ENCODE measurements around the gene SLC22A3.
"Not testable (repeated sequence)": the region's sequence is repeated elsewhere in the genome, so short reads cannot be mapped to it uniquely, and the experiment has no call there.

Gene SLC22A3

GRCh38 chr6:160336200-160336599 is 12.0 kb upstream of the SLC22A3 start:
- DNase-seq: no peak

- DNase-seq: no peak
These were observed 10.9 kb upstream of the SLC22A3 start for GRCh38 chr6:160337301-160337700.

GRCh38 chr6:160337991-160338390 is 10.2 kb upstream of the SLC22A3 start:
- no peak for DNase-seq

- no peak for DNase-seq
These were observed 5.0 kb upstream of the SLC22A3 start for GRCh38 chr6:160343144-160343543.

GRCh38 chr6:160344271-160344670 is 3.9 kb upstream of the SLC22A3 start:
- DNase-seq: no peak

GRCh38 chr6:160347259-160348222 is 637 bp upstream of the SLC22A3 start:
- no peak for DNase-seq

GRCh38 chr6:160349020-160349441 is 853 bp downstream of the SLC22A3 start:
- DNase-seq: no peak

- DNase-seq: no peak
These were observed 1.7 kb downstream of the SLC22A3 start for GRCh38 chr6:160349814-160350350.

GRCh38 chr6:160353950-160354496 is 5.8 kb downstream of the SLC22A3 start:
- no peak for DNase-seq

GRCh38 chr6:160355001-160355400 is 6.8 kb downstream of the SLC22A3 start:
- DNase-seq: no peak

- DNase-seq: no peak
These were observed 8.0 kb downstream of the SLC22A3 start for GRCh38 chr6:160356074-160356744.

- no peak for DNase-seq
These were observed 8.9 kb downstream of the SLC22A3 start for GRCh38 chr6:160357088-160357487.

GRCh38 chr6:160358225-160359119 is 10.3 kb downstream of the SLC22A3 start:
- DNase-seq: no peak

GRCh38 chr6:160360955-160361354 is 12.8 kb downstream of the SLC22A3 start:
- DNase-seq: no peak

- no peak for DNase-seq
These were observed 14.4 kb downstream of the SLC22A3 start for GRCh38 chr6:160362556-160362955.

GRCh38 chr6:160363016-160363996 is 15.1 kb downstream of the SLC22A3 start:
- DNase-seq: no peak

GRCh38 chr6:160365117-160365516 is 16.9 kb downstream of the SLC22A3 start:
- DNase-seq: no peak

- DNase-seq: no peak
These were observed 19.8 kb downstream of the SLC22A3 start for GRCh38 chr6:160367798-160368547.

GRCh38 chr6:160368670-160369069 is 20.5 kb downstream of the SLC22A3 start:
- DNase-seq: no peak

GRCh38 chr6:160373601-160374000 is 25.4 kb downstream of the SLC22A3 start:
- not testable (repeated sequence) for DNase-seq
